Tibial artery (tissue), 4 donors: Measurements from ENCODE around the gene DPP6.
"Not testable (repeated sequence)": the region's sequence is repeated elsewhere in the genome, so short reads cannot be mapped to it uniquely, and the experiment has no call there.

Experiments
- DNase-seq, 2 donors: peaks; one replicate each; pipeline ENCODE4 v3.0.0-alpha.2; 2019
- H3K27ac ChIP-seq, 2 donors: fragments of 200-600 bp; sonication (generic) in 1 of 2; 1 replicate in 1 of 2; 2 replicates in 1 of 2; pipeline ENCODE4 v1.5.1; 2018 to 2019; ENCODE audit warnings: mild to moderate bottlenecking in 1 of 2
- H3K27me3 ChIP-seq, 2 donors: fragments of 200-600 bp; sonication (generic) in 1 of 2; one replicate each; pipeline versions ENCODE4 v1.5.1 to v1.6.0; 2016 to 2019
- H3K36me3 ChIP-seq, 3 donors: fragments of 200-600 bp; sonication (generic) in 2 of 3; one replicate each; pipeline ENCODE4 v1.5.1; 2016 to 2019; ENCODE audit warnings: mild to moderate bottlenecking in 2 of 3
- H3K4me1 ChIP-seq, 4 donors: fragments of 200-600 bp; sonication (generic) in 2 of 4; 1 replicate in 3 of 4; 2 replicates in 1 of 4; pipeline ENCODE4 v1.5.1; 2016 to 2019
- H3K4me3 ChIP-seq, 2 donors: fragments of 200-600 bp; sonication (generic) in 1 of 2; 1 replicate in 1 of 2; 2 replicates in 1 of 2; pipeline ENCODE4 v1.5.1; 2018 to 2019; ENCODE audit warnings: mild to moderate bottlenecking in 2 of 2
- H3K9me3 ChIP-seq, 3 donors: fragments of 200-600 bp; sonication (generic) in 1 of 3; one replicate each; pipeline ENCODE4 v1.5.1; 2016 to 2019
- intact Hi-C: fragments of 100-400 bp; cut with DNase I; formaldehyde crosslinking; loops from one replicate; pipeline ENCODE4 v1.15.0; 2023; ENCODE audit warnings: low total_unique reads

Gene DPP6

GRCh38 chr7:154051643-154052529 is at the start of gene DPP6:
DPP6 (plus strand) TSS chr7:154052398.
- H3K4me1 ChIP-seq, H3K9me3 ChIP-seq, H3K36me3 ChIP-seq, H3K4me3 ChIP-seq, intact Hi-C loops, DNase-seq, H3K27ac ChIP-seq: not testable (repeated sequence)
- peaks cover 0 to 10% of the 10 kb centered on the region in 2 donors for H3K27me3 ChIP-seq

- H3K4me1 ChIP-seq, H3K27ac ChIP-seq, DNase-seq, intact Hi-C loops, H3K36me3 ChIP-seq, H3K4me3 ChIP-seq, H3K27me3 ChIP-seq, H3K9me3 ChIP-seq: not testable (repeated sequence)
Measured at GRCh38 chr7:154009423-154009911, 42.7 kb upstream of the DPP6 start.

DNA sequence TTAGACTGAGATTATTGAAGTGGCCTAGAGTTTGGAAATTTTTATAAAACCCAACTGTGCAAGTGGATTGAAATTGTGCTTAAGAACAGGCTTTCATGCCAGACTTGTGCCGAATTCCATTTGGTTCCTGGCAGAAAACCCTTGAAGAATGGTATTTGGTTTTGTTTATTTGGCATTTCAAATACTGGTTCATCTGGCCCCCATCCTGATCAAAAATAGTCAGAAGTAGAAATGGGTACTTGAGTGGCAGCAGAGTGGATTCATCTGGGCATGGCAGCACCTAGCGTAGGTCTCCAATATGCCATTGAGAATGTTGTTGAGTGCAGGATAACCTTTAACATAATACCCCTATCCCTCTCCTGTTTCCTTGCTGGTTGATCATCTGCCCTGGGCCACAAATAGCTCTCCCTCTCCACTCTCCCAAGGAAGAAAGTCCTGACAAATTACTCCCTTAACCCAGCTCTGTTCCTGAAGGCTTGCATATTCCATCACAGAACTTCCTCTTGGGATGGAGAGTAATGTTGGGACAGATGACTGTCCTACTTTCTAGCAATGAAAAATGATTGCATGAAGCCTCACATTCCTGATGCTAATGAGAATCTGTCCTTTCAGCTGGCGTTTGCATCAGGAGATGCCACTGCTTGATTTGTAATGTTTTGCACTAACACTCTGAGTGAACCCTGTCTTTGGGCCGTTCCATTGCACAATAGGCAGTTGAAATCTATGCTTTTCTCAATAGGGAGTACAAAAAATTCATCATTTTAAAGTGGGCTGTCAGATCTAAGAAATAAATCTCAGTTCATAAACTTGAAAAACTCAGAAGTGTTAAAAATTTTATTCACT is 41.3 kb upstream of the DPP6 start:
- H3K27ac ChIP-seq, H3K4me1 ChIP-seq, H3K4me3 ChIP-seq, H3K27me3 ChIP-seq, intact Hi-C loops, H3K36me3 ChIP-seq, H3K9me3 ChIP-seq, DNase-seq: not testable (repeated sequence)

DNA sequence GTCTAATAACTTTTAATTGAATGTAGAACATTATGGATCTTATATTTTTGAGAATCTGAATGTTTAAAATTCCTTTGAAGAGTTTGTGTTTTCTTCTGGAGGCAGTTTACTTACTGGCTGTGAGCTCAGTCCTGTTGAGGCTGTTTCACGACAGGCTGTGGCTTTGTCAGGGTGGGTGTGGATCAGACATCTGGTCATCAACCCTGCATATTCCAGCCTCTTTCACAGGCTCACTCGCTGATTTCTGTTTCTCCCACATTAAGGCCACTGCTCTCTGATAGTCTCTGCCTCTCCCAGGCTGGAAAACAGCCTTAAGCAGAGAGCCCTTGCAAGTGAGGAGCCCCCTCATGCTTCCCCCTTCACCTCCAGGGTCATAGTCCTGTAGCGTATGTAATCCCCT is 39.4 kb upstream of the DPP6 start:
- DNase-seq, intact Hi-C loops, H3K27ac ChIP-seq, H3K4me1 ChIP-seq, H3K27me3 ChIP-seq, H3K4me3 ChIP-seq, H3K9me3 ChIP-seq, H3K36me3 ChIP-seq: not testable (repeated sequence)

- H3K4me3 ChIP-seq, H3K36me3 ChIP-seq, intact Hi-C loops, H3K9me3 ChIP-seq, DNase-seq, H3K4me1 ChIP-seq, H3K27me3 ChIP-seq, H3K27ac ChIP-seq: not testable (repeated sequence)
Measured at GRCh38 chr7:154015636-154016035, 36.6 kb upstream of the DPP6 start.

DNA sequence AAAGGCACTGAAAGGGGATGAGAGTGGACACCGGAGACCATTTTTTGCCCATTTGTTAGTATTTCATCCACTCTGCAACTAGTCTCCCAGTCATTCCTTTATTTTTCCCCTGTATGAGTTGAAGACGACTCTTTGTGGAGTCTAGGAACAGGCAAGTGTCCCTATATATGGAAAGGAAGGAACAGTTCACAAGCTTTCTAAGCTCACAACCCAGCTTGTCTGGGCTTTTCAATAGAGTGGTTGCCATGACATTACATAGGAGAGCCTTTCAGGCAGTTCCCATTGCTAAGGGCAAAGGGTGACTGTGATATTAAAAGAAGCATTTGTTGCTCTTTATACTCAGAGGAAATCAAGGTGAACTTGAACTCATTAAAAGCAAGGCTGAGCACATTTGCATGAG is 33.8 kb upstream of the DPP6 start:
- H3K27me3 ChIP-seq, H3K4me3 ChIP-seq, H3K36me3 ChIP-seq, DNase-seq, H3K4me1 ChIP-seq, H3K27ac ChIP-seq, H3K9me3 ChIP-seq, intact Hi-C loops: not testable (repeated sequence)

DNA sequence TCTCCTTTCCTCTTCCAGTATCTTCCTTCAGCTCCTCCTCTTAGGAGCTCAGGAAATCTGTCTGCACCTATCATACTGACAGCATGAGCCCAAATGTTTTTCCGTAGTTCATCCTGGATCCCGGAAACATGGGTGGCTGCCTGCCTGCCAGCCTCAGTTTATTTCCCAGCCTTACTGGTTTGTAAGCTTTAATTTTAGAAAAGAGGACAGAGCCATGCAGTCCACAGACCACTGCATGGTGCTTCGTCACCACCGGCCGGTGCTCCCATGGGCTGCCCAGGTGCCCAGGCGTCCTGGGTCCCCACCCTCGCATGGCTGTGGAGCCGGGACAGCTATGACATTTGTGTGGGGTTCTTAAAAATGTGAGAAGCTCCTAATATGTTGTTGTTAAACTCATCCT is 24.4 kb upstream of the DPP6 start:
- intact Hi-C loops, H3K4me3 ChIP-seq, H3K27me3 ChIP-seq, DNase-seq, H3K27ac ChIP-seq, H3K4me1 ChIP-seq, H3K36me3 ChIP-seq, H3K9me3 ChIP-seq: not testable (repeated sequence)

DNA sequence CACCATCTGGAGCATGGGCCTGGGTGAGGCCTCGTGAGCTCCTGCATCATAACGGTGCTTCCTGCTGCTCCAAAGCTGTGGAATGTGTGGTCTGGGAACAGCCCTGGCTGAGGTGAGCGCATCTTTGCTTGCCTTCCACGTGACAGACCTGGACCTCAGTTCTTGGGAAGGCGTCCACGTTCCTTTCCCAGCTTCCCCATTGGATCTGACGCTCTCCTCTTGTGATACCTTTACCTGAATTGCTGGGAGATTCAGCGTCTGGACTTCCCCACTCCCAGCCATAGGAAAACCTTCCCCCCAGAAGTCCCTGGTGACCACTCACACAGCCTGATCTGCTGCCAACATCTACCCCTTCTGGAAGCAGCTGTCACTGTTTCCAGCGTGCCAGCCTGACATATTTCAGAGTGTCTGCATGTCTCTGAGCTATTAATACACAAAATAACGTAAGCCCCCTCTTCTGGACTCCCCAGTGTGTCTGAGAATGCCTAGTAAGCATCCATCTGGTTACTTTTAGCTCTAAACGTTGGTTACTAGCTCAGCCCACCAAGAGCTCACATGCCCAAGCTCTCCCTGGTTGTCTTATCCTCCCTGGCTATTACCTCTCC is 21.6 kb upstream of the DPP6 start:
- H3K27ac ChIP-seq, H3K4me1 ChIP-seq, H3K36me3 ChIP-seq, H3K27me3 ChIP-seq, H3K4me3 ChIP-seq, H3K9me3 ChIP-seq, intact Hi-C loops, DNase-seq: not testable (repeated sequence)

DNA sequence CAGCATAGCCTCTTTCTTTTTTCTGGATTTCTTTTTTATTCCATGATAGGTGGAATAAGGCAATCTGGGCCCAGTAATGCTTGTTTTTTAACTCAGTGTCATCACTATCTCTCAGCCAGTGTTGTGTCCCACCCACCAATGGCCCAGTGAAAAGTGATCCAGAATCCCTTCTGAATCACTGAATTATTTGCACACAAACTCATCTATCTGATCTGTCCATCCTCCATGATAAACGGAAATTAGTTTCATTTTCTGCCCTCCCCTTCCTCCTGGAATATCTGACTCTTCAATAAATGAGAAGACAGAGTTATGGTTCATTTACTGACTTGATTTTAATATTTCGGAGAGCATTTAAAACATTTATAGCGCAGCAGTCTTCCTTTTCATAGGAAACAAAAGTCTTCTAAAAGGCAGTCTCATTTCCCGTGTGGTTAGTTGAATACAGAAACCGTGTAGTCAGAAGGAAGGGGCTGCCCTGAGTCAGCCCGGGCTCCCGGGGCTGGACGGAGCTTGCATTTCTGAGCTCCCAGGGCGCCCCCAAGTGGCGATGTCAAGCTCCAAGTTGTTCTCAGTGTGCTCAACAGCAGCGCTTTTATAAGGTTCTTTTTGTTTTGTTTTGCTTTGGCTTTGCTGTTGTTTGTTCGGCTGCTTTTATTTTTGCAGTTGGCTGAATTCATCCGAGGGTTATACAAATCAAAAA is 12.6 kb upstream of the DPP6 start:
- H3K27me3 ChIP-seq, H3K36me3 ChIP-seq, H3K4me1 ChIP-seq, intact Hi-C loops, H3K27ac ChIP-seq, H3K4me3 ChIP-seq, H3K9me3 ChIP-seq: not testable (repeated sequence)
- DNase-seq = peak in 1 of 2 donors; percentile 33

DNA sequence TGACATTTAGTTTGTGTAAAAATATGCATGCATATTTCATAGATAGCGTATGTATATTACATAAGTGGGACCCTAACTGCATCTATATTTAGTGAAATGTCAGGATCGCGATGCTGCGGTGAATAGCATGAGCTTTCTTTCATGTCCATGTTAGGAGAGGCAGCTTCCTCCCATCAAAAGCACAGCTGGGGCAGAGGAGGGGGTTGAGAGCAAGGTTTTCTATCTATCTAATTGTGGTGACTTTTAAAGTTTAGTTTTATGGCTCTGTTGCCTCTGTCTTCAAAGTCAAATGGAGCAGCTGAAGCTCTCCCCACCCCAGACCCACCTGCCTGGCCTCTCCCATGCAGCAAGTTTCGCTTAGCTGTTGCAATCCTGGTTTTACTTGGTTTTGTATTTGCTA is 1.8 kb upstream of the DPP6 start:
- H3K9me3 ChIP-seq, H3K36me3 ChIP-seq, H3K4me1 ChIP-seq, H3K27ac ChIP-seq, DNase-seq, H3K4me3 ChIP-seq, intact Hi-C loops: not testable (repeated sequence)
- H3K27me3 ChIP-seq = peaks cover 0 to 10% of the 10 kb centered on the region in 2 donors

GRCh38 chr7:154051006-154051642 is 1.1 kb upstream of the DPP6 start:
- H3K27ac ChIP-seq, H3K36me3 ChIP-seq, H3K9me3 ChIP-seq, H3K4me3 ChIP-seq, DNase-seq, intact Hi-C loops, H3K4me1 ChIP-seq: not testable (repeated sequence)
- H3K27me3 ChIP-seq = peaks cover 0 to 10% of the 10 kb centered on the region in 2 donors

DNA sequence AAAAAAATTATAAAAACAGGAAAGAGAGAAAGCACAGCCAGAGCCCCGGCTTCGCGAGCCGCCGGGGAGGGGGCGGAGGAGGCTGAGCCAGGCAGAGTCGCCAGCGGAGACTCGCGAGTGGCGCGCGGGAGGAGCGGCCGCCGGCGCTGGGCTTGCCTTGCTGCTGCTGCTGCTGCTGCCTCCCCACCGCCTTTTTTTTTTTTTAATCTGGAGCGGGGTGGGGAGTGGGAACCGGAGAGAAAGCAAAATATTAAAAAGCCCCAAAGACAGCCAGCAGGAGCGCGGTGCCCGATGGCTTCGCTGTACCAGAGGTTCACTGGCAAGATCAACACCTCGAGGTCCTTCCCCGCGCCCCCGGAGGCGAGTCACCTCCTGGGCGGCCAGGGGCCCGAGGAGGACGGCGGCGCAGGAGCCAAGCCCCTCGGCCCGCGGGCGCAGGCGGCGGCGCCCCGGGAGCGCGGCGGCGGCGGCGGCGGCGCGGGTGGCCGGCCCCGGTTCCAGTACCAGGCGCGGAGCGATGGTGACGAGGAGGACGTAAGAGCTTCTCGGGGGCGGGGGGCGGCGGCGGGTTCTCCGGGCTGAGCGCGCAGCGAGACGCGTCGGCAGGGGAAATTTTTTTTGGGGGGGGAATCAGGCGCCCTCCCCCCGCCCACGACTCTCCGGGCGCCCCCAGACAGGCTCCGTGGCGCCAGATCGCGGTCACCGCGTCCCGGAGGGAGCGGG is 493 bp downstream of the DPP6 start:
- H3K27ac ChIP-seq, H3K4me1 ChIP-seq, H3K4me3 ChIP-seq, H3K36me3 ChIP-seq, H3K9me3 ChIP-seq, intact Hi-C loops, DNase-seq: not testable (repeated sequence)
- H3K27me3 ChIP-seq = peaks cover 0 to 10% of the 10 kb centered on the region in 2 donors
